GM18951 (cell line): ENCODE data around the gene MORC3.
A peak's percentile ranks its signal among the peaks of the same experiment; 100 is the strongest.
"Not testable (repeated sequence)": the region's sequence is repeated elsewhere in the genome, so short reads cannot be mapped to it uniquely, and the experiment has no call there.

Experiments used
- POLR2A ChIP-seq: IDR thresholded peaks from 4 replicates; pipeline ENCODE4 v1.6.1; 2011; ENCODE audit warnings: mild to moderate bottlenecking; ENCODE audit not compliant: insufficient read length, insufficient read depth; ENCODE audit errors: extremely low read depth
- in situ Hi-C: fragments of 300-500 bp; cut with MboI; formaldehyde crosslinking; loops from one replicate; pipeline ENCODE4 v1.12.0; 2022; ENCODE audit warnings: low sequenced_read_pairs, mixed read lengths, inconsistent platforms; ENCODE audit not compliant: unreplicated experiment

MORC3 gene, protein sequence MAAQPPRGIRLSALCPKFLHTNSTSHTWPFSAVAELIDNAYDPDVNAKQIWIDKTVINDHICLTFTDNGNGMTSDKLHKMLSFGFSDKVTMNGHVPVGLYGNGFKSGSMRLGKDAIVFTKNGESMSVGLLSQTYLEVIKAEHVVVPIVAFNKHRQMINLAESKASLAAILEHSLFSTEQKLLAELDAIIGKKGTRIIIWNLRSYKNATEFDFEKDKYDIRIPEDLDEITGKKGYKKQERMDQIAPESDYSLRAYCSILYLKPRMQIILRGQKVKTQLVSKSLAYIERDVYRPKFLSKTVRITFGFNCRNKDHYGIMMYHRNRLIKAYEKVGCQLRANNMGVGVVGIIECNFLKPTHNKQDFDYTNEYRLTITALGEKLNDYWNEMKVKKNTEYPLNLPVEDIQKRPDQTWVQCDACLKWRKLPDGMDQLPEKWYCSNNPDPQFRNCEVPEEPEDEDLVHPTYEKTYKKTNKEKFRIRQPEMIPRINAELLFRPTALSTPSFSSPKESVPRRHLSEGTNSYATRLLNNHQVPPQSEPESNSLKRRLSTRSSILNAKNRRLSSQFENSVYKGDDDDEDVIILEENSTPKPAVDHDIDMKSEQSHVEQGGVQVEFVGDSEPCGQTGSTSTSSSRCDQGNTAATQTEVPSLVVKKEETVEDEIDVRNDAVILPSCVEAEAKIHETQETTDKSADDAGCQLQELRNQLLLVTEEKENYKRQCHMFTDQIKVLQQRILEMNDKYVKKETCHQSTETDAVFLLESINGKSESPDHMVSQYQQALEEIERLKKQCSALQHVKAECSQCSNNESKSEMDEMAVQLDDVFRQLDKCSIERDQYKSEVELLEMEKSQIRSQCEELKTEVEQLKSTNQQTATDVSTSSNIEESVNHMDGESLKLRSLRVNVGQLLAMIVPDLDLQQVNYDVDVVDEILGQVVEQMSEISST

DNA sequence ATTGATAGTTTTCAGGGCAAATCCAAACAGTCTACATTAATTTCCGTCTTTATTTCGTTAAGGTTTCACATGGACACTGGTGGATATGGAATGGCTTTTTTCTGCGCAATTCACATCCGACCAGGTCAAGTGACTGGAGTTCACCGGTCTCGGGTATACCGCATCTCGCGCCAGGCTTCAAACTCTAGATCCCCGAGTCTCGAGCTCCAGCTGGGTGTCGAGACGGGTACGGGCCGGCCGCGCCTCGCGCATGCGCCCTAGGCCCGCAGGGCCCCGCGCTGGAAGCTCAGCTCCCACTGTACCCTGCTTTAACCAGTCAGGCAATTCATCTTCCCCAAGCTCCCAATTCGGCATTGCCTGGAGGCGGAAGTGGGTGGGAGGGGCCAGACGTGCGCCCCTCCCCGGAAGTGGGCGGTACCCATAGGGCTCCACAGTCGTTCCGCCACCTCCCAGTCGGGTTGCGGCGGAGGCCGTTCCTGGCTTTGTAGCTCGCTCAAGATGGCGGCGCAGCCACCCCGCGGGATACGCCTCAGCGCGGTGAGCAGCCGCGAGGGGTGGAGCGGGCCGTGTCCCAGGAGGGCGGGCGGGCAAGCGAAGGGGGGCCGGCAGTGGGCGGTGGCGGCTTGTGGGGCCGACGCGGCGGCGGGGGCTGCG lies at the start of gene MORC3:
Gene MORC3, plus strand, starts transcription at position 431 of the 654 bp plus-strand sequence. Its CDS starts 68 bp downstream, at position 499.
- in situ Hi-C loops, result no loop called here

GRCh38 chr21:36270786-36271695 lies 49.0 kb upstream of the MORC3 start:
- in situ Hi-C loops, result not testable (repeated sequence)

More for the DNA sequence above, at the start of gene MORC3:
- TF ChIP-seq POLR2A, result peak; percentile 92

DNA sequence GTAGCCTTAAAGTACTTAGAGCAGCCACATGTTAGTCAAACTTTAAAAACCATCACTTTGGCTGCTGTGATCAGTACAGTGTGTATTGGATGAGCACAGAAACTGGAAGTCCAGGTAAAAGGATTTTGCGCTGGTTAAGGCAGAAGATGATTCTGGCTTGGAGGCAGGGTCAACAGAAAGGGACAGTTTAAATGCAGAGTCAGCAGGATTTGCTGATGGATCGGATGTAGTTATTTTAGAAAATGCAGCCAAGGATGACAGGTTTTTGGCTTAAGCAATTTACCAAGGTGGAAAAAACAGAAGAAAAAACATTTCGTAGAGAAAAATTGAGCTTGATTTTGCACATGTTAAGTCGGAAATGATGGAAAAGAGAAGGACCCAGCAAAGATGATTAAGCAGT lies 45.9 kb upstream of the MORC3 start:
- in situ Hi-C loops, result no loop called here
- TF ChIP-seq POLR2A, result no peak

GRCh38 chr21:36282568-36283230 lies 37.3 kb upstream of the MORC3 start:
- in situ Hi-C loops, result no loop called here
- TF ChIP-seq POLR2A, result no peak

DNA sequence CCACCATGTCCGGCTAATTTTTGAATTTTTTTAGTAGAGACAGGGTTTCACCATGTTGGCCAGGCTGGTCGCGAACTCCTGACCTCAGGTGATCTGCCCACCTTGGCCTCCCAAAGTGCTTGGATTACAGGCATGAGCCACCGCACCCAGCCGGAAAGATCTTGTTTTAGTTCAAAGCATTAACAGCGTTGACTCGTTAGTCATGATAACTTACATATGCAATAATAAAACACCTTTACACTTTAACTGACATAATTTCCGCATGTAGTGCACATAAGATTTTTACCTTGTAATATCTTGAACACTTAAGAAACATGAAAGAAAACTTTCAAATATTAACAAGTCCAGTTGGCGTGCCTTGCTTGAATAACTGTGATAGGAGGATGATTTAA lies 36.8 kb upstream of the MORC3 start:
- in situ Hi-C loops, result not testable (repeated sequence)

GRCh38 chr21:36288651-36289243 lies 31.2 kb upstream of the MORC3 start:
- in situ Hi-C loops, result no loop called here
- TF ChIP-seq POLR2A, result no peak

- TF ChIP-seq POLR2A, result no peak
- in situ Hi-C loops, result no loop called here
Observed at GRCh38 chr21:36291509-36291908, 28.5 kb upstream of the MORC3 start.

DNA sequence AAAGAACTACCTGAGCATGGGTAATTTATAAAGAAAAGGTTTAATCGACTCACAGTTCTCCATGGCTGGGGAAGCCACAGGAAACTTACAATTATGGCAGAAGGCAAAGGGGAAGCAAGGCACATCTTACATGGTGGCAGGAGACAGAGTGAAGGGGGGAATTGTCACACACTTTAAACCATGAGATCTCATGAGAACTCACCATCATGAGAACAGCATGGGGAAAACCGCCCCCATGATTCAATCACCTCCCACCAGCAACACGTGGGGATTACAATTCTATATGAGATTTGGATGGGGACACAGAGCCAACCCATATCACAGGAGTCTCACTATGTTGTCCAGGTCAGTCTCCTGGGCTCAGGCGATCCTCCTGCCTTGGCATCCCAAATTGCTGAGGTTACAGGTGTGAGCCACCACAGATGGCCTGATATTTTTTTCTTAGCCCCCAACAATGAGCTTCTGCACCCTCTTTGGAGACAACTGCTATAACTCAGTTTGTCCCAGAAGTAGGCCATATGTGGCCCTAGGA lies 22.5 kb upstream of the MORC3 start:
- no peak for TF ChIP-seq POLR2A
- in situ Hi-C loops, result no loop called here

- TF ChIP-seq POLR2A, result no peak
- in situ Hi-C loops, result no loop called here
Observed at GRCh38 chr21:36297938-36298572, 21.9 kb upstream of the MORC3 start.

DNA sequence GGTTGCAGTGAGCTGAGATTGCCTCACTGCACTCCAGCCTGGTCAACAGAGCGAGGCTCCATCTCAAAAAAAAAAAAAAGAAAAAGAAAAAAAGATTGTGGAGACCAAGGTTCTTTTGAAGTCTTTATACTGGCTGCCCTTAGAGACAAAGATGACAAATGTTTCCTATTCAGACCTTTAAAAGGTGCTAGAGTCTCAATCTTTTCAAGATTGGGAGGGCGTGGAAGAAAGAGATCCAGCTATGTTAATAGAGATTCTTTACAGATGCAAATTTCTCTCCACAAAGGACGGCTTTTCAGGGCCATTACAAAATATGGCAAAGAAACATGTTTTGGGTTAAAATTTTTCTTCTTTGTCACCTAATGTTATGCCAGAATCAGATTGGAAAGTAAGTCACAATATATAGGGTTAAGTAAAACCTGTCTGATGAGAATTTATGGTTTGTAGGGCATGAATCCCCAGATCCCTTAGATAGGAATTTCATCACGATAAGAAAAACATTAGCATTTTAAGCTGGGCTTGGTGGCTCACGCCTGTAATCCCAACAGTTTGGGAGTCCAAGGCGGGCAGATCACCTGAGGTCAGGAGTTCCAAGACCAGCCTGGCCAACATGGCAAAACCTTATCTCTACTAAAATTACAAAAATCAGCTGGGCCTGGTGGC lies 13.0 kb upstream of the MORC3 start:
- in situ Hi-C loops, result no loop called here
- TF ChIP-seq POLR2A, result no peak

DNA sequence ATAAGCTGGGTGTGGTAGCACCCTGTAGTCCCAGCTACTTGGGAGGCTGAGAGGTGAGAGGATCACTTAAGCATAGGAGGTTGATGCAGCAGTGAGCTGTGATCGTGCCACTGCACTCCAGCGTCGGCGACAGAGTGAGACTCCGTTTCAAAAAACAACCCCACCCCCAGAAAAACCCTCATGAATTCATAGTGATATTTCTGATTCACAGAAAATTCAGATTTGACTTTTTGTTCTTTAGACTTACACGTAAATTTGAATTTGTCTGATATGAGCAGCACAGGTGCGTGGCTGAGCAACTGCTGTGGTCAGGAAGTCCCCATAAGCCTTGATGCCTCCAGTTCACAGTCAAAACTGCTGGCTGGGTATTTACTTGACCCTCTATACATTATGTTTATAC lies 10.0 kb upstream of the MORC3 start:
- TF ChIP-seq POLR2A, result no peak
- in situ Hi-C loops, result no loop called here

DNA sequence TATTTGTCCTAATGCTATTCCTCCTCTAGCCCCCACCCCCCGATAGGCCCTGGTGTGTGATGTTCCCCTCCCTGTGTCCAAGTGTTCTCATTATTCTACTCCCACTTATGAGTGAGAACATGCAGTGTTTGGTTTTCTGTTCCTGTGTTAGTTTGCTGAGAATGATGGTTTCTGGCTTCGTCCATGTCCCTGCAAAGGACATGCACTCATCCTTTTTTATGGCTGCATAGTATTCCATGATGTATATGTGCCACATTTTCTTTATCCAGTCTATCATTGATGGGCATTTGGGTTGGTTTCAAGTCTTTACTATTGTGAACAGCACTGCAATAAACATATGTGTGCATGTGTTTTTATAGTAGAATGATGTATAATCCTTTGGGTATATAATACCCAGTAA lies 6.6 kb upstream of the MORC3 start:
- in situ Hi-C loops, result not testable (repeated sequence)

- in situ Hi-C loops, result not testable (repeated sequence)
Observed at GRCh38 chr21:36316045-36316444, 4.0 kb upstream of the MORC3 start.
